ENCODE results near the gene GPC1.

GPC1 gene

DNA sequence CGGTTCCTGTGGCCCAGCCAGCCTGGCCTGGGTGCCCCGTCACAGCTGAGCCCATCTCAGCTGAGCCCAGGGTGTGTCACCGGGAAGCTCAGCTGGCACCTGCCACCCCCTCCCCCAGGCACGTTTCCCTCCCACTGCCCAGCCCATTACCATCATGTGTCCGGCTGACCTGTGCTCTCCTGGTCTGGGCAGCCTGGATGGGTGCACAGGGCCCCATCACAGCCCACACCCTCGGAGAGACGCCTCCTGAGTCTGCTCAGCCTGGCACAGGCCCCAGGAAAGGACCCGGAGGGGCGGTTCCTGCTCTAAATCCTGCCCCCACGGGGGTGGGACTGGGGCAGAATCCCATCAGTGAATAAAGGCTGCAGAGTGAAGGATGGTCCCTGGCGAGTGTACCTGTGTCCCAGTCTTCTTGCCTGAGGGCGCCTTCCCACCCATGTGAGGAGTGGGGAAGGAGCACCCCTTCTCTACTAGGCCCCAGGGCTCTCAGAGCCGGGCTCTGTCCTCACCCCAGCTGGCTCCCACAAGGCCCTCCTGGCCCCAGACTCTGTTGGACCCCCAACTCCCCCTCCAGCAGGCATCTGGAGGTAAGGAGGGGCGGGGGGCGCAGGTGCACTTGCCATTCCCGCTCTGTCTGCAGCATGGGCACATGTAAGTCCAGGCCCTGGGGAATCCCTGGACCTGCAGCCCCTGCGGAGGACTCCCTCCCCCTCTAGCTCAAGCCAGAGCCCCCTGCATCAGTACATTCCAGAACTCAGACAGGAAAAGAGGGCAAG, 21.2 kb downstream of the GPC1 start:
- no peak for DNase-seq (ENCODE audit: low read depth)

DNA sequence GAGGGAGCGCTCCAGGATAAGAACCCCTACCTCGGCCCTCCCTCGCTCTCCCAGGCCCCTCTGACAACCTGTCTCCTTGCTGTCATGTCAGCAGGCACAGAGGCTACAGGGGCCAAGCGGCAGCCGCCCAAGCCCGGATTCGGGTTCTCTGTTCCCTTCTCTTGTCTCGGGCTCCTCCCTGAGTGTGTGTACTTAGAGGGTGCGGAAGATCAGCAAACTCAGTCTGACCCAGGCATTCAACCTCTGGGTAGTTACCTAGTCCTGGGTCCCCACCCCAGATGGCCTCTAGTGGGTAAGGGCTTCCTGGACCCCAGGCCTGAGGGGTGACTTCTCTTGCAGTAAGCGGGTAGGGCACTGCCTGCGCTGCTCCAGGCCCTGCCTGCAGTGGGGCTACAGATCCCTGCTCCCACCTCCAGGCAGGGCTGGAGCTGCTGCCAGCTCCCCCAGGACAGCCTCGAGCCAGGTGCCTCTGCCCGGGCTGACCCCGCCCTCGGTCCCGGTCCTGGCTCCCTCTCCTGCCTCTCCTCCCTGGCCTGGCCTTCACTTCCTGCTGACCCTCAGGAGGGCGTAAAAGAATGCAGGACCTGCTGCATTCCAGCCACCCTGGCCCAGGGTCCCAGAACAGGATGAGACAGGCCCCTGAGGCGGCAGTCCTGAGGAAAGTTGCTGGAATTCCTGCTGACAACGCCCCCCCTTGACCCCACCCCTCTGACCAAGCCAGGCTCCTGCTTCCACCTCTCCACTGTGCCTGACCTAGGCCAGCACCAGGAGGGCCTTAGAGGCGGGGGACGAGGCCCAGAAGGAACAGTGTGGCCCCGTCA, 22.0 kb downstream of the GPC1 start:
- no peak for DNase-seq (ENCODE audit: low read depth)

- DNase-seq (ENCODE audit: low read depth): no peak
Observed at GRCh38 chr2:240458044-240458899, 22.8 kb downstream of the GPC1 start.

DNA sequence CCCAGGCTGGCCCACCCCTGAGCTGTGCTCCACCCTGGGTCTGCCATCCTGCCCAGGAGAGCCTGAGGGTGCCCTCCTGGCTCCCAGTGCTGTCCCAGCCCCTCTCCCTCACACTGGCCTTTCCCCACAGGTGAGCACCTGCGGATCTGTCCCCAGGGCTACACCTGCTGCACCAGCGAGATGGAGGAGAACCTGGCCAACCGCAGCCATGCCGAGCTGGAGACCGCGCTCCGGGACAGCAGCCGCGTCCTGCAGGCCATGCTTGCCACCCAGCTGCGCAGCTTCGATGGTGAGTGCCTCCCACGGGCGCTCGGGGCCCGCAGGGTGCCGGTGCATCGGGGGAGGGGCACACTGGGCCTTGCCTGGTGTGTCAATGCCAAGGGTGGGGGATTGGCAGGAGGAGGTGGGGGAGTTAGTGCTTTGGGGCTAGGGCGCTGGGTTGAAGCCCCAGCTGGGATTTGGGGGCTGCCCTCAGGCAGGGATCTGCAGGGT, 23.5 kb downstream of the GPC1 start:
- no peak for DNase-seq (ENCODE audit: low read depth)

GRCh38 chr2:240459401-240460252, 24.2 kb downstream of the GPC1 start:
- no peak for DNase-seq (ENCODE audit: low read depth)

DNA sequence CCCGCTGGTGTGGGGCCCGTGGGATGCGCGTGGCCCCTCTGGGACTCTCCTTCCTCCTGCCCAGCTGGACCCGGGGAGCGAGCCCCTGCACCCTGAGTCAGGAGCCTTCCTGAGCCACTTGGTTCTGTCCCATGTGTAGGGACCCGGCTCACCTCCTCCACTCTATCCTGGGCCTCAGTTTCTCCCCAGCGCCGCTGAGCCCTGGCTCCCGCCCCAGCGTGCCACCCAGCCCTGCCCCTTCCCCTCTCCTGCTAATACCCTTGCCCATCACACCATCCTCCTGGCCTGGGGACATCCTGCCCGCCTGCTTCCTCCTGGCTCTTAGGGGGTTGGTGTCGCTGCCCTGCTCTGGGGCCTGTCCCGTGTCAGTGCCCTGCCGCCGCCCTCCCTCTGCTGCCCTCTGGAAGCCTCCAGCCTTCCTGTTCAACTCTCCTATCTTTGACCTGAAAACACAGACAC, 24.8 kb downstream of the GPC1 start:
- DNase-seq (ENCODE audit: low read depth): no peak

DNA sequence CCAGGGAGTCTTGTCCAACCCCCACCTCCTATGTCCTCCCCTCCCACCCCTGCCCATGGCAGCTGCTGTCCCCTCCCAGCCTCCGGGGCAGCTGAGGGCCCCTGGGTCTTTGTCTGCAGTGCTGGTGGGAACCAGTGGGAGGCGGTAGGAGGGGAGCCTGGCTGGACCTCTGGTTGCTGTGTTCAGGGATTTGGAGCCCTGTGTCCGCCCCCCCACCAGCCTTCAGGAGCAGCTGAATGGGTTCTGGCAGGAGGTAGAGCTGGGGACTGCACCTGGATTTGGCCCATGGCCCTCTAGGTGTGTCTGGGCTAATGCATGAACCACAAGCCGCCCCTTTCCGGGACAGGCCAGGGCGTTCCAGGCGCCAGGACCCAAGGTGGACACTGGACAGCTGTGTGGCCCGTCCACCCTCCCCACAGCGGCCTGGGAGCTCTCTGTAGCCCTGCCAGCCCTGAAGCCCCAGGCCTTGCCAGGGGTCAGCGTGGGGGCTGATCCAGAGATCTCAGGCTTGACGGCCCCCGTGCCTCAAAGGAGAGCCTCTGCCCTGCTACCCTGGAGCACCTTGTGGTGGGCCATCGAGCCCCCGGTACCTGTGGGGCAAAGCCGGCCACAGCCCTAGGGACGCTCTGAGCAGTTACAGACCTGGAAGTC, 25.4 kb downstream of the GPC1 start:
- DNase-seq (ENCODE audit: low read depth): no peak

GRCh38 chr2:240461471-240462072, 26.1 kb downstream of the GPC1 start:
- no peak for DNase-seq (ENCODE audit: low read depth)

- no peak for DNase-seq (ENCODE audit: low read depth)
Observed at GRCh38 chr2:240462073-240462706, 26.7 kb downstream of the GPC1 start.

GRCh38 chr2:240462707-240463273, 27.3 kb downstream of the GPC1 start:
- DNase-seq (ENCODE audit: low read depth): no peak

DNA sequence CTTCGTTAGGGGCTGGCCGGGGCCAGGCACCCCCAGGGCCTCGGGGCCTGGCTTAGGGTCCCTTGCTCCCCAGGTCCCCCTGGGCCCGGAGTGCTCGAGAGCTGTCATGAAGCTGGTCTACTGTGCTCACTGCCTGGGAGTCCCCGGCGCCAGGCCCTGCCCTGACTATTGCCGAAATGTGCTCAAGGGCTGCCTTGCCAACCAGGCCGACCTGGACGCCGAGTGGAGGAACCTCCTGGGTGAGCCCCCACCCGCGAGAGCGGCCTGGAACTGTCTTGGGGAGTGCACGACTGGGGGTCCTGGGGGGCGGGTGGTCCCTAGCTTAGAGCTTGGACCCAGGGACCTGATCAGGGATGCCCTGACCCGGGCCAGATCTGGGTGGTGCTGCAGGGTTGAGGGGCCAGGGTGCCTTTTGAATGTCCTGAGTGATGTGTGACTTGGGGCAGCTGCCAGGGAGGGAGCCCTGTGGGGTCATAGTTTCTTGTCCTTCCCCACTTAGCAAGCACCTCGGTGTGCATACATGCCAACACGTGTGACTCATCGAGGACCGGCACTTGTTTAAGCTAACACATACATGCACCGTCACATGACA, 27.9 kb downstream of the GPC1 start:
- DNase-seq (ENCODE audit: low read depth): no peak

DNA sequence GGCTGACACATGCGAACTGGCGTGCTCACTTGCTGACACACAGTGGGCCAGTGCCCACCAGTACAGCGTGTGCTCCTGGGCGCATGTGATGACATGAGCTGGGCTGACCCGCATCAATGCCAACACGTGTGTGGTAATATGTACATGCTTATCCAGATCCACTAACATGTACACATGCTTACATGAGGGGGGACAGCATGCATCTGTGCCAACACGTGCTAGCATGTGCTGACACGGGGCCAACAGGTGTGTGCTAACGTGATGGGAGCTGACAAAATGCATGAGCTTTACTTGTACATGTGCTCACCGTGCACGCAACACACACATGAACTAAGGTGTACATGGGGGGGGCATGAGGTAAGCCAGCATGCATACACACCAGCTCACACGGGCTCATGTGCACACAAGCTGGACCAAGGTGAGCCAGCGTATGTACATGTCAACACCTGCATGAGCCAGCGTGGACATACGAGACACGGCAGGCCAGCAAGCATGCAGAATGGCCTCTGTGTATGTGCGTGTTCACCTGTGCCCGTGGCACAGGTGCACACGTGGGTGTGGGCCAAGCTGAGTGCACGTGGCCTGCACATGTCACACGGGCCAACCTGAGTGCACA, 28.5 kb downstream of the GPC1 start:
- DNase-seq (ENCODE audit: low read depth): no peak

DNA sequence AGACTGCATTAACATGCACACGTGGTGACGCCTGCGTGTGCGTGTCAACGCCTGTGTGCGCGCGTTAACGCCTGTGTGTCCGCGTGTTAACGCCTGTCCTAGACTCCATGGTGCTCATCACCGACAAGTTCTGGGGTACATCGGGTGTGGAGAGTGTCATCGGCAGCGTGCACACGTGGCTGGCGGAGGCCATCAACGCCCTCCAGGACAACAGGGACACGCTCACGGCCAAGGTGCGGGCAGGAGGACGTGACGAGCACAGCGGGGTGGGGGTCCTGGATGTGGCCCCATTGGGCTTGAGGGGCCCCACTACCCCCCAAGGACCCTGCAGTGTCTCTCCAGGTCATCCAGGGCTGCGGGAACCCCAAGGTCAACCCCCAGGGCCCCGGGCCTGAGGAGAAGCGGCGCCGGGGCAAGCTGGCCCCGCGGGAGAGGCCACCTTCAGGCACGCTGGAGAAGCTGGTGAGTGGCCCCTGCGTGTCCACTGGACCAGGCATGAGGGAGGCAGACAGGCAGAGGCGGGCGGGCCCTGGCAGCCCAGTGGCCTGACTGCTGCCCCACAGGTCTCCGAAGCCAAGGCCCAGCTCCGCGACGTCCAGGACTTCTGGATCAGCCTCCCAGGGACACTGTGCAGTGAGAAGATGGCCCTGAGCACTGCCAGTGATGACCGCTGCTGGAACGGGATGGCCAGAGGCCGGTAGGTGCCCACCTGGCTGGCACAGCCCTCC, 29.2 kb downstream of the GPC1 start:
- no peak for DNase-seq (ENCODE audit: low read depth)

GRCh38 chr2:240465268-240465764, 29.9 kb downstream of the GPC1 start:
- DNase-seq (ENCODE audit: low read depth): no peak

DNA sequence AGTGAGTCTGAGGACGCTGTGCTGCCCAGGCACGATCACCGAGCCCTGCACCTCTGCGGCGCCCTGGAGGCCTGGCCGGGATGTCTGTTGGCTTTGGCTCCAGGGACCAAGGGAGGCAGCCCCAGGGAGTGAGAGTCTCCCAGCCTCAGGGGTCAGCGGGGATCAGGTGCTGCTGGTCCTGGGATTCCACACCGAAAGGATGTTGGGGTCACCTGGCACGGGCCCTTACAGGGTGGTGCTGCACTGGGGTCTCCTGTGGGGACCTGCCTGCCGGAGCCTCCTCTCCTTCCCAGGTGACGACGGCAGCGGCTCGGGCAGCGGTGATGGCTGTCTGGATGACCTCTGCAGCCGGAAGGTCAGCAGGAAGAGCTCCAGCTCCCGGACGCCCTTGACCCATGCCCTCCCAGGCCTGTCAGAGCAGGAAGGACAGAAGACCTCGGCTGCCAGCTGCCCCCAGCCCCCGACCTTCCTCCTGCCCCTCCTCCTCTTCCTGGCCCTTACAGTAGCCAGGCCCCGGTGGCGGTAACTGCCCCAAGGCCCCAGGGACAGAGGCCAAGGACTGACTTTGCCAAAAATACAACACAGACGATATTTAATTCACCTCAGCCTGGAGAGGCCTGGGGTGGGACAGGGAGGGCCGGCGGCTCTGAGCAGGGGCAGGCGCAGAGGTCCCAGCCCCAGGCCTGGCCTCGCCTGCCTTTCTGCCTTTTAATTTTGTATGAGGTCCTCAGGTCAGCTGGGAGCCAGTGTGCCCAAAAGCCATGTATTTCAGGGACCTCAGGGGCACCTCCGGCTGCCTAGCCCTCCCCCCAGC, 30.5 kb downstream of the GPC1 start:
- no peak for DNase-seq (ENCODE audit: low read depth)

DNA sequence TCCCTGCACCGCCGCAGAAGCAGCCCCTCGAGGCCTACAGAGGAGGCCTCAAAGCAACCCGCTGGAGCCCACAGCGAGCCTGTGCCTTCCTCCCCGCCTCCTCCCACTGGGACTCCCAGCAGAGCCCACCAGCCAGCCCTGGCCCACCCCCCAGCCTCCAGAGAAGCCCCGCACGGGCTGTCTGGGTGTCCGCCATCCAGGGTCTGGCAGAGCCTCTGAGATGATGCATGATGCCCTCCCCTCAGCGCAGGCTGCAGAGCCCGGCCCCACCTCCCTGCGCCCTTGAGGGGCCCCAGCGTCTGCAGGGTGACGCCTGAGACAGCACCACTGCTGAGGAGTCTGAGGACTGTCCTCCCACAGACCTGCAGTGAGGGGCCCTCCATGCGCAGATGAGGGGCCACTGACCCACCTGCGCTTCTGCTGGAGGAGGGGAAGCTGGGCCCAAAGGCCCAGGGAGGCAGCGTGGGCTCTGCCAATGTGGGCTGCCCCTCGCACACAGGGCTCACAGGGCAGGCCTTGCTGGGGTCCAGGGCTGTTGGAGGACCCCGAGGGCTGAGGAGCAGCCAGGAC, 31.2 kb downstream of the GPC1 start:
- no peak for DNase-seq (ENCODE audit: low read depth)
